Stimulated activated CD4-positive, alpha-beta T cell treated with anti-CD3 and anti-CD28 coated beads, Interleukin-1b, Interleukin-23, amount 100 ng/mL, for 24 hours (primary cell): ENCODE measurements around the gene SMIM1.

Experiments used
- DNase-seq, 4 experiments: peaks; one replicate each; pipeline ENCODE4 v3.0.0-alpha.2; 2020; ENCODE audit warnings: low read depth in 4 of 4, low spot score in 1 of 4

The SMIM1 gene

GRCh38 chr1:3753656-3754454 is 18.7 kb upstream of the SMIM1 start:
- DNase-seq, result no peak

GRCh38 chr1:3756394-3756793 is 16.2 kb upstream of the SMIM1 start:
- DNase-seq, result no peak

- DNase-seq, result no peak
Observed at GRCh38 chr1:3759164-3759563, 13.4 kb upstream of the SMIM1 start.

GRCh38 chr1:3759796-3760195 is 12.8 kb upstream of the SMIM1 start:
- no peak for DNase-seq

- no peak for DNase-seq
Observed at GRCh38 chr1:3761296-3762010, 11.1 kb upstream of the SMIM1 start.

GRCh38 chr1:3762151-3762872 is 10.2 kb upstream of the SMIM1 start:
- no peak for DNase-seq

- DNase-seq, result no peak
Observed at GRCh38 chr1:3762873-3763228, 9.7 kb upstream of the SMIM1 start.

GRCh38 chr1:3763351-3764125 is 9.0 kb upstream of the SMIM1 start:
- DNase-seq, result no peak

GRCh38 chr1:3767328-3767925 is 5.1 kb upstream of the SMIM1 start:
- no peak for DNase-seq

- DNase-seq, result no peak
Observed at GRCh38 chr1:3768811-3769390, 3.6 kb upstream of the SMIM1 start.

- no peak for DNase-seq
Observed at GRCh38 chr1:3770047-3770765, 2.3 kb upstream of the SMIM1 start.

GRCh38 chr1:3771108-3772026 is 1.2 kb upstream of the SMIM1 start:
- DNase-seq, result no peak

- peak; percentile 61 to 91 (median 72) for DNase-seq
Observed at GRCh38 chr1:3772027-3772714, 378 bp upstream of the SMIM1 start.

- no peak for DNase-seq
Observed at GRCh38 chr1:3773572-3774275, 1.2 kb downstream of the SMIM1 start.

GRCh38 chr1:3774276-3774945 is 1.9 kb downstream of the SMIM1 start:
- no peak for DNase-seq

GRCh38 chr1:3774946-3775489 is 2.5 kb downstream of the SMIM1 start:
- DNase-seq, result no peak
